Right lung (tissue), 5 donors: ENCODE results near the gene PHIP. TPM values are rescaled to one million over a fixed set of nuclear protein-coding genes. Genes with fewer than 3 reads are reported as not detected.
"Not testable (repeated sequence)": the region's sequence is repeated elsewhere in the genome, so short reads cannot be mapped to it uniquely, and the experiment has no call there.

Source experiments
- DNase-seq, 2 donors: peaks; one replicate each; pipeline ENCODE4 v3.0.0-alpha.2; 2013
- polyA plus RNA-seq, 5 donors: library from polyadenylated mRNA; unstranded; fragments of 120-200 nt; gene quantifications; one replicate each; pipeline versions ENCODE4 v1.2.1 to v1.2.3, GENCODE V29; 2013; ENCODE audit warnings: inconsistent platforms in 1 of 5, low replicate concordance in 1 of 5; ENCODE audit not compliant: insufficient read length in 5 of 5, insufficient read depth in 1 of 5

The PHIP gene
- polyA plus RNA-seq, 5 donors = 39.4 to 82.9 (median 73.1) TPM

- DNase-seq = no peak
Observed at GRCh38 chr6:78935553-78935952, 142.5 kb downstream of the PHIP start.

DNA sequence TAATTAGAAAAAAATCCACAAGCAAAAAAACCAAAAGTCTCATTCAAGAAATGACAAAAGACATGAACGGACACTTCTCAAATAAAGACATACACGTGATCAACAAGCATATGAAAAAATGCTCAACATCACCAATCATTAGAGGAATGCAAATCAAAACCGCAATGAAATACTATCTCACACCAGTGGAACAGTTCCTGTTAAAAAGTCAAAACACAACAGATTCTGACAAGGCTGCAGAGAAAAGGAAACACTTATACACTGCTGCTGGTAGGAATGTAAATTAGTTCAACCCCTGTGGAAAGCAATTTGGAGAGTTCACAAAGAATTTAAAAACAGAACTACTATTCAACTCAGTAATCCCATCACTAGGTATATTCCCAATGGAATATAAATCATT, 152.7 kb downstream of the PHIP start:
- DNase-seq = no peak

- not testable (repeated sequence) for DNase-seq
Observed at GRCh38 chr6:78921168-78921567, 156.9 kb downstream of the PHIP start.

GRCh38 chr6:78917788-78918187, 160.3 kb downstream of the PHIP start:
- no peak for DNase-seq

DNA sequence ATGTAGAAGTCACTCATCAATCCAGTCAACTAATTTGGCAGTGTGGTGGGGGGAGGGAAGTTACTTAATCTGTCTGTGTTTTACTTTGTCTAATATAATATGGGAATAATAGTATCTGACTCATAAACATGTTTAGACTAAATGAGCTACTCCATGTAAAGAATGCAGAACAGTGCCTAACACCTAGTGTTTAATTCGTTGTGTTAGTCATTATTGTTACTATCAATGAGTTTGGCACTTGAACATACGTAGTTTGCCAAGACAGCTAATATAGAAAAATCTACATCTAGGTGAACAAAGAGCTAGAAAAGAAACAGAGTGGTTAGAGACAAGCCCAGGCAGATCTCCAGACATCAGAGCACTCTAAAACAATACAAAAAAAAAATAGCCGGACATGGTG, 161.6 kb downstream of the PHIP start:
- DNase-seq = no peak

- no peak for DNase-seq
Observed at GRCh38 chr6:78911218-78911940, 166.7 kb downstream of the PHIP start.

DNA sequence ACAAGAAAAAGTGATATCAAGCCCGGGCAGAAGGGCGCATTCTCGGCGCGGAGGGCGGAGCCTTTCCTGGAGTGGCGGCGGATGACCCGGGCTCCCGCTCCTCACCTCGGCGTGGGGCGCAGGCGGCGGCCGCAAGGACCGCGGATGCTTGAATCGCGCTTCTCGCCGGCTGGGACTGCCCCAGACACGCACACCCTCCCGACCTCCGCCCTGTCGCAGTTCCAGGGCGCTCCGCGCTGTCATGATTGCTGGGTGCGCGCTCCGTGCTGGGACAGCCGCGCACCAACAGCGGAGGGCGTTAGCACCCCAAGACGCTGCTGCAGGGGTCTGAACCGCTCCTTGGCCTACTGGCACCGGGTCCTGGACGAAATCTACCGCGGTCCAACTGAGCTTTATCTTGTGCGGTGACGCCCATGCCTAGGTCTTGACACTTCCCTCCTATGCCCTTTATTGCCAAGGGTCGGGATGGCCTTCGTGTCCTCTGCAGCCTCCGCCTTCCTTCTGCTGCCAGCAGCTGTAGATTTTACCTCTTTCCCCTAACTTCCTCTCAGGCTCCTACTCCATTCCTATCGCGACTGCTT, 167.4 kb downstream of the PHIP start:
- peak in 1 of 2 donors; percentile 7 for DNase-seq

- no peak for DNase-seq
Observed at GRCh38 chr6:78910010-78910409, 168.0 kb downstream of the PHIP start.

DNA sequence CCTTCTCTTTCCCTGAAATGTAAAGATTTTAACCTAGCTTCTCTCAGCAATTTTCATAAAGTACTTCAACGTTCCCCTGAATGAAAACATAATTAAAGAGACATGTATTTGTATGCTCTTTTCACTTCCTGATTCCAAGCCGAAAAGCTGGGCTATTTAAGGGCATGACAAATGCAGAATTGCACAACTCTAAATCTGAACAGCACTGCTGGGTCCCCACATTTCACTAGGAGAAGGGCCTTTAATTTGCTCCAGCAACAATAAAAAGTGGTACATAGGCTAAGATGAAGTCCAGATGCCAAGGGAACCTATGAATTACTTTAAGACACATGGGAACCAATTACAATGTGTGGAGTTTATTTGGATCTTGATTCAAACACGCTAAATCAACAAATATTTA, 168.7 kb downstream of the PHIP start:
- peak in 1 of 2 donors; percentile 11 for DNase-seq

DNA sequence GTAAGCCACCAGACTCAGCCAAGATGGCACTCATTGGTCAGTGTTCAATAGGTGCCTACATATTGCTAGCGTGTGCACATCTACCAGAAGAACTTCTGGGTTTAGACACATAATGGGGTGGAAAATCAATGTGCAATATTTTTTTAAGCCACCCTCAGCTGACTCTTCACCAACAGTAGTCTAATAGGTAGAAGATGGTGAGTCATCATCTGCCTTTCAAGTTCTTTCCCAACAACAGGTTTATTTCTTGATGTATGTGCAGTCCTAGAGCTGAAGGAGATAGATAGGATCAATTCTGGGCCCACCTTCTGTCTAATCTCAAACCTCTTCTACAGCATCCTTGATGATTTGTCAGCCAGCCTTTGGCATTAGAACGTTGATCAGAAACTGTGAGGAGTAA, 169.4 kb downstream of the PHIP start:
- DNase-seq = no peak

GRCh38 chr6:78896227-78896626, 181.8 kb downstream of the PHIP start:
- no peak for DNase-seq

GRCh38 chr6:78889901-78890300, 188.2 kb downstream of the PHIP start:
- DNase-seq = not testable (repeated sequence)

Other genes with a start within 250 kb of the PHIP start
- 10 to 100 TPM; 12.6 to 16.1 (median 14.9) TPM for gene IRAK1BP1, start 210.7 kb downstream of the PHIP start, polyA plus RNA-seq
- 100 to 1,000 TPM; 244 to 305 (median 268) TPM for gene HMGN3, start 156.4 kb upstream of the PHIP start, polyA plus RNA-seq